Gastrocnemius medialis (tissue), 4 donors: ENCODE results near the gene KCNIP1. TPM values are rescaled to one million over a fixed set of nuclear protein-coding genes. Genes with fewer than 3 reads are reported as not detected.

Source experiments
- ATAC-seq, 2 donors: fragments of 150-250 bp; one replicate each; pipeline ENCODE4 v1.9.1; 2016
- DNase-seq, 2 donors: peaks; one replicate each; pipeline ENCODE4 v3.0.0-alpha.2; 2019
- H3K27ac ChIP-seq, 4 donors: fragments of 200-600 bp; sonication (generic); 1 replicate in 1 of 4; 2 replicates in 3 of 4; pipeline ENCODE4 v1.5.1; 2016 to 2018; ENCODE audit warnings: mild to moderate bottlenecking in 2 of 4, moderate library complexity in 1 of 4
- H3K27me3 ChIP-seq, 3 donors: fragments of 200-600 bp; sonication (generic) in 2 of 3; 1 replicate in 1 of 3; 2 replicates in 2 of 3; pipeline versions ENCODE4 v1.5.1 to v1.6.0; 2016 to 2019; ENCODE audit warnings: mild to moderate bottlenecking in 1 of 3, moderate library complexity in 1 of 3
- H3K36me3 ChIP-seq, 2 donors: fragments of 200-600 bp; sonication (generic) in 1 of 2; one replicate each; pipeline ENCODE4 v1.5.1; 2017 to 2018
- H3K4me1 ChIP-seq, 2 donors: fragments of 200-600 bp; sonication (generic) in 1 of 2; one replicate each; pipeline ENCODE4 v1.5.1; 2016 to 2017; ENCODE audit warnings: mild to moderate bottlenecking in 2 of 2
- H3K4me3 ChIP-seq, 4 donors: fragments of 200-600 bp; sonication (generic) in 3 of 4; 1 replicate in 1 of 4; 2 replicates in 3 of 4; pipeline ENCODE4 v1.5.1; 2016 to 2019; ENCODE audit warnings: mild to moderate bottlenecking in 2 of 4
- H3K9me3 ChIP-seq, 3 donors: fragments of 200-600 bp; sonication (generic) in 2 of 3; 1 replicate in 1 of 3; 2 replicates in 2 of 3; pipeline ENCODE4 v1.5.1; 2016 to 2019
- CTCF ChIP-seq, 5 experiments: fragments of 450-650 bp in 3 of 5; fragments of 200-600 bp in 2 of 5; sonication (generic) in 2 of 5; IDR thresholded peaks in 4 of 5; conservative IDR thresholded peaks in 1 of 5; 1 replicate in 4 of 5; 2 replicates in 1 of 5; pipeline ENCODE4 v1.5.1; 2016 to 2019; ENCODE audit warnings: antibody characterized with exemption in 5 of 5, mild to moderate bottlenecking in 3 of 5, moderate library complexity in 3 of 5
- POLR2A ChIP-seq, 2 donors: fragments of 450-650 bp; IDR thresholded peaks; one replicate each; pipeline ENCODE4 v1.6.1; 2017; ENCODE audit warnings: antibody characterized with exemption in 2 of 2, mild to moderate bottlenecking in 2 of 2, moderate library complexity in 2 of 2
- in situ Hi-C, 4 donors: fragments of 200-750 bp; cut with MboI; loops; one replicate each; pipeline versions ENCODE4 v1.15.0 to v1.8.0; 2017; ENCODE audit warnings: low sequenced_read_pairs in 4 of 4
- intact Hi-C: fragments of 100-400 bp; cut with DNase I; formaldehyde crosslinking; loops from one replicate; pipeline ENCODE4 v1.15.1; 2023; ENCODE audit warnings: low total_unique reads
- total RNA-seq, 4 donors: library from RNA; depleted of rRNA; stranded (reverse); fragments of >200 nt; gene quantifications; one replicate each; pipeline versions ENCODE4 v1.1.0 to v1.2.3, GENCODE V29; 2016

Gene KCNIP1
- total RNA-seq, 4 donors from 2014 or later = not detected

GRCh38 chr5:170745481-170746071 lies 241.8 kb downstream of the KCNIP1 start:
- in situ Hi-C loops (loop anchor here in 3 of 4 donors (25.0 kb wide), 1 partner anchor 592 kb away; no protein-coding TSS in a partner anchor), intact Hi-C loops (no loop called here)
- H3K27ac ChIP-seq = no peak overlapping the region
- H3K27me3 ChIP-seq = peaks cover 3 to 7% (median 4%) of the 10 kb centered on the region in 3 donors
- no peaks in the 10 kb centered on the region for H3K36me3 ChIP-seq
- no peaks in the 10 kb centered on the region for H3K9me3 ChIP-seq
- H3K4me1 ChIP-seq = peaks cover 4 to 14% of the 10 kb centered on the region in 2 donors
- DNase-seq = no peak
- ATAC-seq = no peak
- no peak for TF ChIP-seq CTCF (IDR thresholded peaks at IDR 0.05 in 4 of 5, conservative IDR thresholded peaks at IDR 0.05 in 1 of 5)
- TF ChIP-seq POLR2A (IDR thresholded peaks at IDR 0.05) = no peak
- H3K4me3 ChIP-seq = no peak overlapping the region

- Histone ChIP-seq H3K9me3 (no peaks in the 10 kb centered on the region), H3K27me3 (peaks cover 3 to 7% (median 4%) of the 10 kb centered on the region in 3 donors), H3K4me3 (no peak overlapping the region), H3K27ac (no peak overlapping the region), H3K4me1 (peaks cover 4 to 14% of the 10 kb centered on the region in 2 donors), H3K36me3 (no peaks in the 10 kb centered on the region)
- in situ Hi-C loops = loop anchor here in 3 of 4 donors (25.0 kb wide), 1 partner anchor 591 kb away; no protein-coding TSS in a partner anchor
- no peak for DNase-seq
- intact Hi-C loops = no loop called here
- TF ChIP-seq CTCF (IDR thresholded peaks at IDR 0.05 in 4 of 5, conservative IDR thresholded peaks at IDR 0.05 in 1 of 5) (no peak), POLR2A (IDR thresholded peaks at IDR 0.05) (no peak)
- no peak for ATAC-seq
Measured at GRCh38 chr5:170746075-170746960, 242.5 kb downstream of the KCNIP1 start.

- intact Hi-C loops = no loop called here
- Histone ChIP-seq H3K4me3 (no peak overlapping the region), H3K27ac (no peak overlapping the region), H3K36me3 (no peaks in the 10 kb centered on the region), H3K4me1 (peaks cover 4 to 14% of the 10 kb centered on the region in 2 donors), H3K27me3 (peaks cover 3 to 7% (median 4%) of the 10 kb centered on the region in 3 donors), H3K9me3 (no peaks in the 10 kb centered on the region)
- ATAC-seq (no peak), DNase-seq (no peak)
- TF ChIP-seq POLR2A (IDR thresholded peaks at IDR 0.05) = no peak
- TF ChIP-seq CTCF (IDR thresholded peaks at IDR 0.05 in 4 of 5, conservative IDR thresholded peaks at IDR 0.05 in 1 of 5) = no peak
- in situ Hi-C loops = loop anchor here in 3 of 4 donors (25.0 kb wide), 1 partner anchor 590 kb away; no protein-coding TSS in a partner anchor
Measured at GRCh38 chr5:170746961-170747340, 243.1 kb downstream of the KCNIP1 start.

GRCh38 chr5:170747357-170747756 lies 243.5 kb downstream of the KCNIP1 start:
- Histone ChIP-seq H3K36me3 (no peaks in the 10 kb centered on the region), H3K27ac (no peak overlapping the region), H3K4me3 (no peak overlapping the region), H3K4me1 (peaks cover 4 to 14% of the 10 kb centered on the region in 2 donors), H3K27me3 (peaks cover 3 to 7% (median 4%) of the 10 kb centered on the region in 3 donors), H3K9me3 (no peaks in the 10 kb centered on the region)
- DNase-seq = no peak
- intact Hi-C loops = no loop called here
- in situ Hi-C loops = loop anchor here in 3 of 4 donors (25.0 kb wide), 1 partner anchor 590 kb away; no protein-coding TSS in a partner anchor
- ATAC-seq = no peak
- TF ChIP-seq CTCF (IDR thresholded peaks at IDR 0.05 in 4 of 5, conservative IDR thresholded peaks at IDR 0.05 in 1 of 5) = no peak
- TF ChIP-seq POLR2A (IDR thresholded peaks at IDR 0.05) = no peak
